ENCODE data around the gene TBC1D17. TPM values are rescaled to one million over a fixed set of nuclear protein-coding genes. Genes with fewer than 3 reads are reported as not detected.

Gene TBC1D17
- total RNA-seq, 4 donors from 2014 or later, result 48.7 to 84.3 (median 66.4) TPM

DNA sequence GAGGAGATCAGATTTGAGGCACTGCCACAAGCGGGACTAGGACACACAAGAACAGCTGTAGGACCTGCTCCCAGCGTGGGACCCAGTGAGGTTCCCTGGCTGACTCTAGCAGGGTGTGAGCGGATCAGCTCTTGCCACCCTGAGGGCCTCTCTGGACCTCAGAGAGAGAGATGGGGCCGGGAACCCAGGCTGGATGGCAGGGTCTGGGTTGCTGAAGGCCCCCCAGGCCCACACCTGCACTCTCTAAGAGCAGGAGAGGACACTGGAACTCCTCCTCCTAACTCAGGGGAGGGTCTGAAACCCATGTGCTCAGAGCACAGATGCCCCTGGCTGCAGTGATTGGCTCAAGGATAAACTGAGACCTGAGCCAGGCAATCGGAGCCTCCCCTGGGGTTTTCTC, 32.7 kb downstream of the TBC1D17 start:
- Histone ChIP-seq H3K9me3 (no peaks in the 10 kb centered on the region), H3K36me3 (peaks cover 0 to 34% of the 10 kb centered on the region in 2 donors), H3K4me1 (peaks cover 0 to 11% of the 10 kb centered on the region in 2 donors), H3K27ac (no peak overlapping the region), H3K4me3 (no peak overlapping the region), H3K27me3 (no peaks in the 10 kb centered on the region)
- intact Hi-C loops (cut with DNase I; ENCODE audit: low total_unique reads), result no loop called here
- in situ Hi-C loops (cut with MboI; ENCODE audit: low sequenced_read_pairs in 4 of 4), result no loop called here
- ATAC-seq, result no peak
- TF ChIP-seq, protein P1, sequence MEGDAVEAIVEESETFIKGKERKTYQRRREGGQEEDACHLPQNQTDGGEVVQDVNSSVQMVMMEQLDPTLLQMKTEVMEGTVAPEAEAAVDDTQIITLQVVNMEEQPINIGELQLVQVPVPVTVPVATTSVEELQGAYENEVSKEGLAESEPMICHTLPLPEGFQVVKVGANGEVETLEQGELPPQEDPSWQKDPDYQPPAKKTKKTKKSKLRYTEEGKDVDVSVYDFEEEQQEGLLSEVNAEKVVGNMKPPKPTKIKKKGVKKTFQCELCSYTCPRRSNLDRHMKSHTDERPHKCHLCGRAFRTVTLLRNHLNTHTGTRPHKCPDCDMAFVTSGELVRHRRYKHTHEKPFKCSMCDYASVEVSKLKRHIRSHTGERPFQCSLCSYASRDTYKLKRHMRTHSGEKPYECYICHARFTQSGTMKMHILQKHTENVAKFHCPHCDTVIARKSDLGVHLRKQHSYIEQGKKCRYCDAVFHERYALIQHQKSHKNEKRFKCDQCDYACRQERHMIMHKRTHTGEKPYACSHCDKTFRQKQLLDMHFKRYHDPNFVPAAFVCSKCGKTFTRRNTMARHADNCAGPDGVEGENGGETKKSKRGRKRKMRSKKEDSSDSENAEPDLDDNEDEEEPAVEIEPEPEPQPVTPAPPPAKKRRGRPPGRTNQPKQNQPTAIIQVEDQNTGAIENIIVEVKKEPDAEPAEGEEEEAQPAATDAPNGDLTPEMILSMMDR (IDR thresholded peaks at IDR 0.05 in 4 of 5, conservative IDR thresholded peaks at IDR 0.05 in 1 of 5), result no peak
- TF ChIP-seq POLR2A (IDR thresholded peaks at IDR 0.05), result no peak
- no peak for DNase-seq

DNA sequence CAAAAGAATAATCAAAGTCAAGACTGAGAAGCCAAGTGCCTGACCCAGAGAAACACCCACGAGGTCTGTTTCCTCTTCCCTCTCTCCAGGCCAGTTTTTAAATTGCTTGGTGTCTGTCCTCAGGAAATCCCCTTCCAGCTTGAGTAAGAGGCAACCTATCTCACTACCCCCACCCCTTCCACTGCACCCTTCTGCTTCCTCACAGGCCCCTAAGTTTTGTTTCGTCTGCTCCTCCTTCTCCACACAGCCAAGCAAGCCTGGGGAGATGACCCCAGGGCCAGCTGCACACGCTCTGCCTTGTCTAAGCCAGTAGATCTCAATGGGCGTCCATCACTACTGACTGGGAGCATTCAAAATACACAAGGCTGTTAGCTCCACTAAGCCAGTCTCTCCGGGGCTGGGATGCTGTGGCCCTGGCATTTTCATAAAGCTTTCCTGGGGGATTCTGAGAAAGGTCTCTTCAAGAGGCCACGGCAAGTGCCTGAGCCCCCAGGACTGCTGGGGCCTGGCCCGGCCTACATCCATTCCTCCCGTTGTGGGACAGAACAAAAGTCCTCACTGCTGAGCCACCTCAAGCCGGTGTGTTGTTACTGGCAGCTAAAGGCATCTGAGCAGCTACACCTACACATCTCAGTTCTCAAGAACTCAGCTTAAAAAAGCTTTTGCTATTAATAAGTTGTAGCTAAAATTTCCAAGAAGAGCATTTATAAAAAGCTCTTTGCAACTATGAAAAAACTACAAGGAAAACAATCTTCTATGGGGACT, 34.1 kb downstream of the TBC1D17 start:
- TF ChIP-seq, protein P1 (IDR thresholded peaks at IDR 0.05 in 4 of 5, conservative IDR thresholded peaks at IDR 0.05 in 1 of 5), result no peak
- TF ChIP-seq POLR2A (IDR thresholded peaks at IDR 0.05), result no peak
- peaks cover 0 to 11% of the 10 kb centered on the region in 2 donors for H3K4me1 ChIP-seq
- DNase-seq (no peak), ATAC-seq (peak in 1 of 2 donors; percentile 28)
- no peak overlapping the region for H3K27ac ChIP-seq
- intact Hi-C loops (cut with DNase I; ENCODE audit: low total_unique reads) (no loop called here), in situ Hi-C loops (cut with MboI; ENCODE audit: low sequenced_read_pairs in 4 of 4) (no loop called here)
- H3K9me3 ChIP-seq, result no peaks in the 10 kb centered on the region
- no peak overlapping the region for H3K4me3 ChIP-seq
- peaks cover 0 to 41% of the 10 kb centered on the region in 2 donors for H3K36me3 ChIP-seq
- no peaks in the 10 kb centered on the region for H3K27me3 ChIP-seq

DNA sequence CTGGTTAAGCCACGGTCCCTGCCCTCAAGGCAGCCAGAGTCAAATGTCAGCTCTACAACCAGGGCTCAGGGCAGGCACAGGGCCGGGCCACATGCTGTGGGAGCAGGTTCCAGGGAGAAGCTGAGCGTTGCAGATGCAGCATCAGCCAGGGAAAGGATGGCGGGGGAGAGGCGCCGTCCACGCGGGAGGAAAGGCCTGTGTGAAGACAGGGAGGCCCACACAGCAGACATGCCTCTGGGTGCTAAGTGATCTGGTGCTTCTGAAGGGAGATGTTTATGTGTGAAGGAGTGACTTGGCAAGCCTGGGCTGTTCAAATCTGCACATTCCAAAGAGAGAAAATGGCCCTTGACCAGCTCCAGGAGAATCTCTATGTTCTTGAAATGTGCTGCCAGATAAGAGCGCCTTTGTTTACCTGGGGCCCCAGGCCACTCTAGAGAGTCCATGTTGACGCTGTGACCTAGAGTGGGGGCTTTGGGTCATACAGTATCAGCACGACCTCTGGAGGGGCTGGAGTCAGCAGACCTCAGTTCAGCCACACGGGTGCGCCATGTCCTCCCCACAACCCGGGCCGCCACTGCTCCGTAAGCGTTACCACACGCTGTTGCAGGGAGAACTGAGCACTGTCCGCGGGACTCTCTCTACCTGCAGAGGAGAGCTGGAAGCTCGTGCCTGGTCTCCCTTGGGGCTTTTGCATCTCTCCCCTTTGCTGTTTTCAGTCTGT, 35.6 kb downstream of the TBC1D17 start:
- intact Hi-C loops (cut with DNase I; ENCODE audit: low total_unique reads), result no loop called here
- Histone ChIP-seq H3K4me1 (peaks cover 0 to 4% of the 10 kb centered on the region in 2 donors), H3K4me3 (no peak overlapping the region), H3K9me3 (no peaks in the 10 kb centered on the region), H3K36me3 (peaks cover 0 to 35% of the 10 kb centered on the region in 2 donors), H3K27ac (no peak overlapping the region), H3K27me3 (no peaks in the 10 kb centered on the region)
- TF ChIP-seq, protein P1 (IDR thresholded peaks at IDR 0.05 in 4 of 5, conservative IDR thresholded peaks at IDR 0.05 in 1 of 5), result no peak
- TF ChIP-seq POLR2A (IDR thresholded peaks at IDR 0.05), result no peak
- in situ Hi-C loops (cut with MboI; ENCODE audit: low sequenced_read_pairs in 4 of 4), result no loop called here
- ATAC-seq (no peak), DNase-seq (no peak)

GRCh38 chr19:49913720-49914119, 36.2 kb downstream of the TBC1D17 start:
- Histone ChIP-seq H3K4me1 (peaks cover 0 to 4% of the 10 kb centered on the region in 2 donors), H3K27ac (no peak overlapping the region), H3K27me3 (no peaks in the 10 kb centered on the region), H3K36me3 (peaks cover 0 to 29% of the 10 kb centered on the region in 2 donors), H3K4me3 (no peak overlapping the region), H3K9me3 (no peaks in the 10 kb centered on the region)
- DNase-seq, result no peak
- in situ Hi-C loops (cut with MboI; ENCODE audit: low sequenced_read_pairs in 4 of 4) (no loop called here), intact Hi-C loops (cut with DNase I; ENCODE audit: low total_unique reads) (no loop called here)
- no peak for ATAC-seq
- TF ChIP-seq POLR2A (IDR thresholded peaks at IDR 0.05), result no peak
- TF ChIP-seq, protein P1 (IDR thresholded peaks at IDR 0.05 in 4 of 5, conservative IDR thresholded peaks at IDR 0.05 in 1 of 5), result no peak
